Measurements from ENCODE around the gene INTS11.
A peak's percentile ranks its signal among the peaks of the same experiment; 100 is the strongest.

The INTS11 gene

DNA sequence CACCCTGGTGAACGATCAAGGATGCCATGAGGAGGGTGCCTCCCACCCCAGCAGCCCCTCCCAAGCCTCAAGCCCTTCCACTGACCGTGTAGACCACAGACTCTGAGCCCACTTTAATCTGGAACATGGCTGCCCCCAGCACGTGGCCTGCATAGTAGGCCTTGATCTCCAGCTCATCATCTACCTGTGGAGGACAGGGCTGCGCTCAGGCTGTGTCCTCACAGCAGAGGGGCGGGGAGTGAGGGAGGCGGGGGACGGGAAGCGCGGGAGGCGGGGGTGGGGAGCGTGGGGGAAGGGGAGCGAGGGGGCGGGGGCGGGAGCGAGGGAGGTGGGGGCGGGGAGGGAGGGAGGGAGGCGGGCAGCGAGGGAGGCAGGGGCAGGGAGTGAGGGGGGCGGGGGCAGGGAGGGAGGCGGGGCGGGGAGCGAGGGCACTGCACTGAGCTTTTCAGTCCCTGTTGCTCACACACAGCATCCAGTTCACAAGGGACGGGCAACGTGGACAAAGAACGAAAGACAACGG is 9.0 kb downstream of the INTS11 start:
- Histone ChIP-seq H3K36me3 (ENCODE audit: control insufficient read depth in 5 of 5, insufficient read depth in 5 of 5, low read length in 5 of 5) (peaks cover 0 to 73% (median 66%) of the 10 kb centered on the region in 5 donors), H3K4me1 (ENCODE audit: control insufficient read depth in 5 of 5, insufficient read depth in 5 of 5, low read length in 5 of 5) (peaks cover 0 to under 1% (median 0%) of the 10 kb centered on the region in 5 donors), H3K9ac (ENCODE audit: low read length in 5 of 5) (no peak overlapping the region), H3K9me3 (ENCODE audit: control insufficient read depth in 5 of 5, low read length in 5 of 5) (no peaks in the 10 kb centered on the region), H3K27me3 (ENCODE audit: control insufficient read depth in 5 of 5, insufficient read depth in 4 of 5, low read length in 5 of 5) (no peaks in the 10 kb centered on the region), H3K4me3 (ENCODE audit: low read depth in 1 of 5, low read length in 5 of 5) (no peak overlapping the region), H3K27ac (ENCODE audit: low read depth, low read length) (no peak overlapping the region)

- no peaks in the 10 kb centered on the region for H3K9me3 ChIP-seq (ENCODE audit: control insufficient read depth in 5 of 5, low read length in 5 of 5)
- peaks cover 0 to 2% (median under 1%) of the 10 kb centered on the region in 5 donors for H3K4me1 ChIP-seq (ENCODE audit: control insufficient read depth in 5 of 5, insufficient read depth in 5 of 5, low read length in 5 of 5)
- peaks cover 0 to 73% (median 60%) of the 10 kb centered on the region in 5 donors for H3K36me3 ChIP-seq (ENCODE audit: control insufficient read depth in 5 of 5, insufficient read depth in 5 of 5, low read length in 5 of 5)
- H3K27me3 ChIP-seq (ENCODE audit: control insufficient read depth in 5 of 5, insufficient read depth in 4 of 5, low read length in 5 of 5): no peaks in the 10 kb centered on the region
- no peak overlapping the region for H3K4me3 ChIP-seq (ENCODE audit: low read depth in 1 of 5, low read length in 5 of 5)
- no peak overlapping the region for H3K27ac ChIP-seq (ENCODE audit: low read depth, low read length)
- H3K9ac ChIP-seq (ENCODE audit: low read length in 5 of 5): no peak overlapping the region
These were observed 9.7 kb downstream of the INTS11 start for GRCh38 chr1:1314678-1315335.

- H3K27me3 ChIP-seq (ENCODE audit: control insufficient read depth in 5 of 5, insufficient read depth in 4 of 5, low read length in 5 of 5): no peaks in the 10 kb centered on the region
- peaks cover 0 to 8% (median 7%) of the 10 kb centered on the region in 5 donors for H3K4me1 ChIP-seq (ENCODE audit: control insufficient read depth in 5 of 5, insufficient read depth in 5 of 5, low read length in 5 of 5)
- peaks cover 0 to 67% (median 54%) of the 10 kb centered on the region in 5 donors for H3K36me3 ChIP-seq (ENCODE audit: control insufficient read depth in 5 of 5, insufficient read depth in 5 of 5, low read length in 5 of 5)
These were observed 10.2 kb downstream of the INTS11 start for GRCh38 chr1:1314237-1314586.

DNA sequence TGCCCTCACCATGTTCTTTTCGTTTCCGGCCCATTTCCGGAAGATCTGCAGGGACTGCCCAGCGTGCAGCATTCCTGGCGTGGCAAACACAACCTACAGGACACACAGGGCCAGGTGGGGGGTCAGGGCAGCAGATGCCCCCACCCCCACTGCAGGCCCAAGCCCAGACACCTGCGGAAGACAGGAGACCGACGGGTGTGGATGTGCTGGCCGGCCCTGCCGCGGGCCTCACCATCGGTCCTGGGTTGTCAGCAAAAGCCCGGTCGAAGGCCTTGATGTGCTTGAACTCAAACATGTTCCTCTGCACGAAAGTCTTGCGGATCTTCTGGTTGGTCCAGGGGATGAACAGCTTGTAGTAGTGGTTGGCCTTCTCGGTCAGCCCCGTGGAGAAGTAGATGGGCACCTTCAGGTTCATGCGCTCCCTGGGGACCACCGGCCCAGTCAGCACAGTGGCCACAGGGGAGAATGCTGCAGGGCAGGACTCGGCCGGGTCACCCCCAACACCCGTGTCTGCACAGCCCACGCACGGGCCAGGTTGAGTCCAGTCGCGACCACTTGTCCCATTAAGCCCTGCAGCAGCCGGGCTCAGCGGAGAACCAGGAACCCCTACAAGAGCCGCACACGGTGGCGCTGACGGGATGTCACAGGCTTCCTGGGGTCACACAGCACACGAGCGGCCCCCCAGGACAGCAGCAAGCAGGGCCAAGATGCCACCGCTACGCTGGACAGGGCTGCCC is 10.8 kb downstream of the INTS11 start:
- H3K36me3 ChIP-seq (ENCODE audit: control insufficient read depth in 5 of 5, insufficient read depth in 5 of 5, low read length in 5 of 5): peaks cover 0 to 62% (median 49%) of the 10 kb centered on the region in 5 donors
- no peaks in the 10 kb centered on the region for H3K27me3 ChIP-seq (ENCODE audit: control insufficient read depth in 5 of 5, insufficient read depth in 4 of 5, low read length in 5 of 5)
- no peaks in the 10 kb centered on the region for H3K9me3 ChIP-seq (ENCODE audit: control insufficient read depth in 5 of 5, low read length in 5 of 5)
- H3K27ac ChIP-seq (ENCODE audit: low read depth, low read length): no peak overlapping the region
- H3K9ac ChIP-seq (ENCODE audit: low read length in 5 of 5): no peak overlapping the region
- H3K4me1 ChIP-seq (ENCODE audit: control insufficient read depth in 5 of 5, insufficient read depth in 5 of 5, low read length in 5 of 5): peaks cover 0 to 14% (median 12%) of the 10 kb centered on the region in 5 donors
- no peak overlapping the region for H3K4me3 ChIP-seq (ENCODE audit: low read depth in 1 of 5, low read length in 5 of 5)

More at GRCh38 chr1:1314237-1314586, 10.2 kb downstream of the INTS11 start:
- Histone ChIP-seq H3K9me3 (ENCODE audit: control insufficient read depth in 5 of 5, low read length in 5 of 5) (no peaks in the 10 kb centered on the region), H3K4me3 (ENCODE audit: low read depth in 1 of 5, low read length in 5 of 5) (no peak overlapping the region), H3K9ac (ENCODE audit: low read length in 5 of 5) (no peak overlapping the region), H3K27ac (ENCODE audit: low read depth, low read length) (no peak overlapping the region)

GRCh38 chr1:1312450-1313314 is 11.8 kb downstream of the INTS11 start:
- Histone ChIP-seq H3K9me3 (ENCODE audit: control insufficient read depth in 5 of 5, low read length in 5 of 5) (no peaks in the 10 kb centered on the region), H3K4me3 (ENCODE audit: low read depth in 1 of 5, low read length in 5 of 5) (no peak overlapping the region), H3K27ac (ENCODE audit: low read depth, low read length) (no peak overlapping the region), H3K27me3 (ENCODE audit: control insufficient read depth in 5 of 5, insufficient read depth in 4 of 5, low read length in 5 of 5) (no peaks in the 10 kb centered on the region), H3K9ac (ENCODE audit: low read length in 5 of 5) (no peak overlapping the region), H3K4me1 (ENCODE audit: control insufficient read depth in 5 of 5, insufficient read depth in 5 of 5, low read length in 5 of 5) (peaks cover 0 to 15% (median 14%) of the 10 kb centered on the region in 5 donors), H3K36me3 (ENCODE audit: control insufficient read depth in 5 of 5, insufficient read depth in 5 of 5, low read length in 5 of 5) (peaks cover 0 to 61% (median 48%) of the 10 kb centered on the region in 5 donors)

DNA sequence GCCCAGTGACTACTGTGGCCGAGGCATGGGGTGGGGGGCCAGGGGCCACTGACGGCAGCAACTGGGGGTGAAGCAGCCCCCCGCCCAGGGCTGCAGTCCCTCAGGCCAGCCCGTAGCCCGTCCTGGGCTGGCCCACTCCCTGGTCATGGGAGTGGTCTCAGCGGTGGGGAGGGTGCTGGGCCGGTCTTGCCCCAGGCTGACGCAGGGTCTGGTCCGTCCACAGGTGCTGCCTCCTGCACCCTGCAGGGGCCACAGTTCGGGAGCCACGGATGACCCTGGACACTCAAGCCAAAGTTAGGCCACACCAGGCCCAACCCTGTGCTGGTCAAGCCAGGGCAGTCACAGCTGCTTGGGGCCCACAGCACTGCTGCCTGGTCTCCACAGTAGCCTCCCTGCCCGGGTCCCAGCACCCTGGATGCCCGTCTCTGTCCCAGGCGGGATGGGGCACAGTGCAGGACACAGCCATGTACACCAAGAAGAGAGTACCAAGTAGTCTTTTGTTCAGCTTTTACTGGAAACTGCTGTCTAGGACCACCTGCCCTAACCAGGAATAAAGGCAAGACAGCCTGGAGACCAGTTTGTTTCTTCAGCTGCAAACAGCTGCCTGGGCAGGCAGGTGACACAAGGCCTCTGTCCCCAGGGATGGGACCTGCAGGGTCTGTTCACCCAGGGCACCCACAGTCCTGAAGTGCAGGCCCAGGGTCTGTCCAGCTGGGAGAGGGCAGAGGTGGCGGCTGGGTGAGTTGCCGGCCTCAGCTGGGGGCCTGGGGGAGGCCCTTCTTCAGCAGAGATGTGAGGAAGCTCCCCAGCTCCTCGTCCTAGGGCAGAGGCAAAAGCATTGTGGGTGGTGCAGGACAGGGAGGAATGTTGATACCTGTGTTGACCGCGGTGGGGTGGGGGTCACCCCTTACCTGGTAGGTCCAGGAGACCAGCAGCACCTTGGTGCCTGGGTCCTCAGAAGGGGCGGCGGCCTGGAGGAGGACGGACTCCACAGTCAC is 13.1 kb downstream of the INTS11 start:
- H3K4me1 ChIP-seq (ENCODE audit: control insufficient read depth in 5 of 5, insufficient read depth in 5 of 5, low read length in 5 of 5): peaks cover 4 to 26% (median 24%) of the 10 kb centered on the region in 5 donors
- no peak overlapping the region for H3K27ac ChIP-seq (ENCODE audit: low read depth, low read length)

DNA sequence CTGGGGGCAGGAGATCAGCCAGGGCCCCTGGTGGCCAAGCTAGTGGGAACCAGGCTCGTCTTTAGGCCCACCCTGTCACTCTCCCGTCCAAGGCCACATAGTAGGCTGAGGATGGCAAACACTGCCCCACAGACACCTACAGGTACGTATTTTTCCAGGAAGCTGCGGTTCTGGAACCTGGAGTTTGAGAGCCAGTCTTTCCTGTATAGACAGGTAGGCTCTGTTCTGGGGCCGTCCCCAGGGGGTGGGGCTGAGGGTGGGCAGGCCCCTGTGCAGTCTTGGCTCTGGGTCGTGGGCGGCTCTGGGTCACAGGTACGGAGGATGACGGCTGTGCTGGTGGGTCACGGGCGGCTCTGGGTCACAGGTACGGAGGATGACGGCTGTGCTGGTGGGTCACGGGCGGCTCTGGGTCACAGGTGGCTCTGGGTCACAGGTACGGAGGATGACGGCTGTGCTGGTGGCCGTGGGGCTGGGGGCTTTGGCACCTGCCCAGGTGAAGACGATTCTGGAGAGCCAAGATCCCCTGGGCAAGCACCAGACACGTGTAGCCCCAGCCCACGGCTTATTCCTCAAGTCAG is 13.9 kb downstream of the INTS11 start:
- Histone ChIP-seq H3K4me3 (ENCODE audit: low read depth in 1 of 5, low read length in 5 of 5) (no peak overlapping the region), H3K4me1 (ENCODE audit: control insufficient read depth in 5 of 5, insufficient read depth in 5 of 5, low read length in 5 of 5) (peaks cover 5 to 34% (median 32%) of the 10 kb centered on the region in 5 donors), H3K9me3 (ENCODE audit: control insufficient read depth in 5 of 5, low read length in 5 of 5) (no peaks in the 10 kb centered on the region), H3K27ac (ENCODE audit: low read depth, low read length) (no peak overlapping the region), H3K36me3 (ENCODE audit: control insufficient read depth in 5 of 5, insufficient read depth in 5 of 5, low read length in 5 of 5) (peaks cover 0 to 57% (median 48%) of the 10 kb centered on the region in 5 donors), H3K27me3 (ENCODE audit: control insufficient read depth in 5 of 5, insufficient read depth in 4 of 5, low read length in 5 of 5) (no peaks in the 10 kb centered on the region), H3K9ac (ENCODE audit: low read length in 5 of 5) (no peak overlapping the region)

More for the DNA sequence above, 13.1 kb downstream of the INTS11 start:
- Histone ChIP-seq H3K27me3 (ENCODE audit: control insufficient read depth in 5 of 5, insufficient read depth in 4 of 5, low read length in 5 of 5) (no peaks in the 10 kb centered on the region), H3K36me3 (ENCODE audit: control insufficient read depth in 5 of 5, insufficient read depth in 5 of 5, low read length in 5 of 5) (peaks cover 0 to 61% (median 48%) of the 10 kb centered on the region in 5 donors), H3K9me3 (ENCODE audit: control insufficient read depth in 5 of 5, low read length in 5 of 5) (no peaks in the 10 kb centered on the region), H3K4me3 (ENCODE audit: low read depth in 1 of 5, low read length in 5 of 5) (no peak overlapping the region), H3K9ac (ENCODE audit: low read length in 5 of 5) (no peak overlapping the region)

- H3K27ac ChIP-seq (ENCODE audit: low read depth, low read length): no peak overlapping the region
- H3K36me3 ChIP-seq (ENCODE audit: control insufficient read depth in 5 of 5, insufficient read depth in 5 of 5, low read length in 5 of 5): peaks cover 0 to 53% (median 47%) of the 10 kb centered on the region in 5 donors
- no peaks in the 10 kb centered on the region for H3K27me3 ChIP-seq (ENCODE audit: control insufficient read depth in 5 of 5, insufficient read depth in 4 of 5, low read length in 5 of 5)
- no peaks in the 10 kb centered on the region for H3K9me3 ChIP-seq (ENCODE audit: control insufficient read depth in 5 of 5, low read length in 5 of 5)
- no peak overlapping the region for H3K4me3 ChIP-seq (ENCODE audit: low read depth in 1 of 5, low read length in 5 of 5)
- peak overlapping the region in 1 of 5 donors; percentile 80 for H3K9ac ChIP-seq (ENCODE audit: low read length in 5 of 5)
- H3K4me1 ChIP-seq (ENCODE audit: control insufficient read depth in 5 of 5, insufficient read depth in 5 of 5, low read length in 5 of 5): peaks cover 5 to 39% (median 37%) of the 10 kb centered on the region in 5 donors
These were observed 14.4 kb downstream of the INTS11 start for GRCh38 chr1:1310109-1310385.
